OCI-LY1 (cell line): Measurements from ENCODE around the gene MAP3K20.

Experiments
- H2AFZ ChIP-seq: fragments of 200-600 bp; sonication (generic), shearing (Covaris generic); 2 replicates; pipeline ENCODE4 v1.6.0; 2014; ENCODE audit warnings: antibody characterized with exemption, mild to moderate bottlenecking, low read length
- H3F3A ChIP-seq: fragments of 200-600 bp; sonication (generic), shearing (Covaris generic); 2 replicates; pipeline ENCODE4 v1.6.0; 2014; ENCODE audit warnings: mild to moderate bottlenecking, antibody characterized with exemption, low read length, moderate library complexity; ENCODE audit not compliant: insufficient read depth
- H3K27ac ChIP-seq: fragments of 200-600 bp; sonication (generic); 2 replicates; pipeline ENCODE4 v1.5.1; 2014; ENCODE audit warnings: low read length, mixed run types, mild to moderate bottlenecking, low read depth; ENCODE audit not compliant: poor library complexity, severe bottlenecking
- H3K27me3 ChIP-seq: fragments of 200-600 bp; sonication (generic); 2 replicates; pipeline ENCODE4 v1.6.0; 2014; ENCODE audit warnings: antibody characterized with exemption, mild to moderate bottlenecking, low read length, moderate library complexity; ENCODE audit not compliant: insufficient read depth
- H3K36me3 ChIP-seq: fragments of 200-600 bp; sonication (generic); 2 replicates; pipeline ENCODE4 v1.6.1; 2014; ENCODE audit warnings: mild to moderate bottlenecking, antibody characterized with exemption, low read length, moderate library complexity, mixed read lengths; ENCODE audit not compliant: insufficient read depth
- H3K4me1 ChIP-seq: fragments of 200-600 bp; sonication (generic); 2 replicates; pipeline ENCODE4 v1.5.1; 2014; ENCODE audit warnings: mild to moderate bottlenecking, low read length, moderate library complexity; ENCODE audit not compliant: insufficient read depth, severe bottlenecking
- H3K4me2 ChIP-seq: fragments of 200-600 bp; sonication (generic), shearing (Covaris generic); 2 replicates; pipeline ENCODE4 v1.6.1; 2014; ENCODE audit warnings: low read length
- H3K4me3 ChIP-seq: fragments of 200-600 bp; sonication (generic); 2 replicates; pipeline ENCODE4 v1.5.1; 2014; ENCODE audit warnings: low read length, low read depth, mild to moderate bottlenecking, mixed read lengths; ENCODE audit not compliant: poor library complexity, severe bottlenecking
- H3K79me2 ChIP-seq: fragments of 200-600 bp; shearing (Covaris generic); 2 replicates; pipeline ENCODE4 v1.6.1; 2016; ENCODE audit warnings: mixed run types, low read length, mixed read lengths; ENCODE audit not compliant: insufficient read depth
- H3K9ac ChIP-seq: fragments of 200-600 bp; sonication (generic), shearing (Covaris generic); 2 replicates; pipeline ENCODE4 v1.6.1; 2014; ENCODE audit warnings: mild to moderate bottlenecking, low read length, mixed read lengths
- H3K9me2 ChIP-seq: fragments of 200-600 bp; sonication (generic), shearing (Covaris generic); 2 replicates; pipeline ENCODE4 v1.6.1; 2014; ENCODE audit warnings: low read depth, mild to moderate bottlenecking, low read length, mixed read lengths
- H3K9me3 ChIP-seq: fragments of 200-600 bp; shearing (Covaris generic); 2 replicates; pipeline ENCODE4 v1.6.1; 2014; ENCODE audit warnings: low read length, mixed read lengths
- H4K20me1 ChIP-seq: fragments of 200-600 bp; sonication (generic), shearing (Covaris generic); 2 replicates; pipeline ENCODE4 v1.6.0; 2016; ENCODE audit warnings: mild to moderate bottlenecking, low read length; ENCODE audit not compliant: insufficient read depth
- CTCF ChIP-seq: fragments of 200-600 bp; sonication (generic), shearing (Covaris generic); IDR thresholded peaks from 2 replicates; pipeline ENCODE4 v1.5.1; 2017; ENCODE audit warnings: mild to moderate bottlenecking, antibody characterized with exemption, low read length, moderate library complexity, mixed read lengths
- EZH2 ChIP-seq: fragments of 200-600 bp; sonication (generic), shearing (Covaris generic); IDR thresholded peaks from 2 replicates; pipeline ENCODE4 v1.8.0; 2017; ENCODE audit warnings: borderline replicate concordance, mixed run types, mild to moderate bottlenecking, antibody characterized with exemption, low read length, moderate library complexity, mixed read lengths

Gene MAP3K20

GRCh38 chr2:173064151-173064805 lies 11.4 kb upstream of the MAP3K20 start:
- Histone ChIP-seq H3K4me2 (no peak overlapping the region), H3F3A (no peaks in the 10 kb centered on the region)
- no peak for TF ChIP-seq EZH2
- no peak for TF ChIP-seq CTCF

GRCh38 chr2:173066887-173067676 lies 8.6 kb upstream of the MAP3K20 start:
- no peak overlapping the region for H3K9ac ChIP-seq
- no peaks in the 10 kb centered on the region for H3K79me2 ChIP-seq
- no peak for TF ChIP-seq EZH2
- no peak for TF ChIP-seq CTCF
- H3K36me3 ChIP-seq, result no peaks in the 10 kb centered on the region
- H3K27me3 ChIP-seq, result no peaks in the 10 kb centered on the region
- no peaks in the 10 kb centered on the region for H3K9me3 ChIP-seq
- H3K4me1 ChIP-seq, result no peaks in the 10 kb centered on the region
- H3K27ac ChIP-seq, result no peak overlapping the region
- H3K9me2 ChIP-seq, result no peaks in the 10 kb centered on the region
- no peak overlapping the region for H2AFZ ChIP-seq
- no peaks in the 10 kb centered on the region for H3F3A ChIP-seq
- H4K20me1 ChIP-seq, result no peaks in the 10 kb centered on the region
- no peak overlapping the region for H3K4me3 ChIP-seq
- H3K4me2 ChIP-seq, result no peak overlapping the region

More at GRCh38 chr2:173064151-173064805, 11.4 kb upstream of the MAP3K20 start:
- no peak overlapping the region for H3K9ac ChIP-seq
- H4K20me1 ChIP-seq, result no peaks in the 10 kb centered on the region
- H3K9me2 ChIP-seq, result no peaks in the 10 kb centered on the region
- no peaks in the 10 kb centered on the region for H3K36me3 ChIP-seq
- no peak overlapping the region for H3K4me3 ChIP-seq
- no peaks in the 10 kb centered on the region for H3K9me3 ChIP-seq
- no peak overlapping the region for H3K27ac ChIP-seq
- H3K4me1 ChIP-seq, result peaks cover 8% of the 10 kb centered on the region
- H3K79me2 ChIP-seq, result no peaks in the 10 kb centered on the region
- no peak overlapping the region for H2AFZ ChIP-seq
- H3K27me3 ChIP-seq, result no peaks in the 10 kb centered on the region

- H3K79me2 ChIP-seq, result no peaks in the 10 kb centered on the region
- no peaks in the 10 kb centered on the region for H3F3A ChIP-seq
- H2AFZ ChIP-seq, result no peak overlapping the region
- H3K27ac ChIP-seq, result no peak overlapping the region
- peak overlapping the region; percentile 54 for H3K4me3 ChIP-seq
- no peaks in the 10 kb centered on the region for H4K20me1 ChIP-seq
- no peaks in the 10 kb centered on the region for H3K9me2 ChIP-seq
- H3K4me2 ChIP-seq, result peak overlapping the region; percentile 60
- H3K27me3 ChIP-seq, result no peaks in the 10 kb centered on the region
- H3K36me3 ChIP-seq, result no peaks in the 10 kb centered on the region
- H3K9ac ChIP-seq, result peak overlapping the region; percentile 19; the same call in 1 of the 2 replicates
- TF ChIP-seq EZH2, result no peak
- 0 out of 2 replicates have a peak, but pooled peaks have one; percentile 12 for TF ChIP-seq CTCF
- H3K4me1 ChIP-seq, result peaks cover 6% of the 10 kb centered on the region
- H3K9me3 ChIP-seq, result no peaks in the 10 kb centered on the region
Observed at GRCh38 chr2:173075056-173075780, 428 bp upstream of the MAP3K20 start.
